Endodermal cell (in vitro differentiated cells): ENCODE measurements around the gene IRF9. TPM values are rescaled to one million over a fixed set of nuclear protein-coding genes. Genes with fewer than 3 reads are reported as not detected.

Experiments
- DNase-seq: peaks from one replicate; pipeline ENCODE4 v3.0.0-alpha.2; 2017
- H3K27ac ChIP-seq: 2 replicates; pipeline ENCODE4 v1.5.1; 2013; ENCODE audit warnings: mild to moderate bottlenecking, low read depth, low read length, moderate library complexity
- H3K27me3 ChIP-seq: 2 replicates; pipeline ENCODE4 v1.6.1; 2013; ENCODE audit warnings: mild to moderate bottlenecking, low read length, moderate library complexity; ENCODE audit not compliant: insufficient read depth, control insufficient read depth, poor library complexity, severe bottlenecking
- H3K36me3 ChIP-seq: 2 replicates; pipeline ENCODE4 v1.7.0; 2013; ENCODE audit warnings: mild to moderate bottlenecking, low read length, moderate library complexity; ENCODE audit not compliant: control insufficient read depth, insufficient read depth
- H3K4me1 ChIP-seq: one replicate; pipeline ENCODE4 v1.7.0; 2013; ENCODE audit warnings: low read length; ENCODE audit not compliant: control insufficient read depth, insufficient read depth
- H3K4me3 ChIP-seq: 2 replicates; pipeline ENCODE4 v1.5.1; 2013; ENCODE audit warnings: mild to moderate bottlenecking, low read length, moderate library complexity
- H3K9ac ChIP-seq: 2 replicates; pipeline ENCODE4 v1.6.1; 2013; ENCODE audit warnings: mild to moderate bottlenecking, low read length, moderate library complexity; ENCODE audit not compliant: poor library complexity, severe bottlenecking; ENCODE audit errors: extremely low read depth
- H3K9me3 ChIP-seq: 2 replicates; pipeline ENCODE4 v1.6.1; 2013; ENCODE audit warnings: mild to moderate bottlenecking, low read length, moderate library complexity; ENCODE audit not compliant: control insufficient read depth
- H3K27ac Mint-ChIP-seq: 2 replicates; pipeline ENCODE4 v1.8.0; 2020; ENCODE audit warnings: mixed read lengths
- H3K27me3 Mint-ChIP-seq: 2 replicates; pipeline ENCODE4 v1.8.0; 2021; ENCODE audit warnings: mild to moderate bottlenecking, mixed read lengths; ENCODE audit not compliant: insufficient read depth
- H3K36me3 Mint-ChIP-seq: 2 replicates; pipeline ENCODE4 v1.8.0; 2020; ENCODE audit warnings: low read depth, mixed read lengths
- H3K4me1 Mint-ChIP-seq: 2 replicates; pipeline ENCODE4 v1.8.0; 2020; ENCODE audit warnings: mixed read lengths
- H3K4me3 Mint-ChIP-seq: 2 replicates; pipeline ENCODE4 v1.8.0; 2020; ENCODE audit warnings: mild to moderate bottlenecking, moderate library complexity, mixed read lengths
- H3K9me3 Mint-ChIP-seq: 2 replicates; pipeline ENCODE4 v1.8.0; 2020; ENCODE audit warnings: mild to moderate bottlenecking, mixed read lengths
- CTCF ChIP-seq: fragments of 200-600 bp; sonication (generic); conservative IDR thresholded peaks from 2 replicates; pipeline ENCODE4 v1.5.0; 2021; ENCODE audit warnings: antibody characterized with exemption, mild to moderate bottlenecking
- WGBS, 2 experiments: methylation state at CpG; one replicate each; pipeline versions ENCODE4 v1.1.5 to v1.1.7; 2013; ENCODE audit warnings: missing lambda C conversion rate in 2 of 2, mixed read lengths in 1 of 2; ENCODE audit not compliant: insufficient coverage in 1 of 2, insufficient read length in 1 of 2; 5-methylcytosine and 5-hydroxymethylcytosine counted together
- total RNA-seq, 2 donors: library from RNA; stranded (reverse); fragmentation: NEBNext Ultra II Directional in 1 of 2; extraction: Animal tissue kit (Norgen Biotek cat#: 25700) in 1 of 2; gene quantifications; 2 replicates in 1 of 2; 3 replicates in 1 of 2; pipeline ENCODE4 v1.2.1, GENCODE V29; 2021

The IRF9 gene
- total RNA-seq, 2 donors from 2014 or later, result 13.6 to 26.9 TPM

- Mint-ChIP-seq H3K27ac (no peak overlapping the region), H3K27me3 (no peaks in the 10 kb centered on the region), H3K4me3 (no peak overlapping the region), H3K36me3 (peaks cover 50% of the 10 kb centered on the region), H3K4me1 (peaks cover 6% of the 10 kb centered on the region), H3K9me3 (no peaks in the 10 kb centered on the region)
- no peak overlapping the region for H3K27ac ChIP-seq
- WGBS, 2 experiments, result 94 to 95% methylated on average over 6 to 9 of the region's 10 CpGs
- no peak for DNase-seq
- H3K4me3 ChIP-seq, result no peak overlapping the region
- no peak for TF ChIP-seq CTCF
- peaks cover 62% of the 10 kb centered on the region for H3K36me3 ChIP-seq
- H3K4me1 ChIP-seq, result no peaks in the 10 kb centered on the region
- H3K9me3 ChIP-seq, result no peaks in the 10 kb centered on the region
- H3K27me3 ChIP-seq, result no peaks in the 10 kb centered on the region
- H3K9ac ChIP-seq, result no peak overlapping the region
Observed at GRCh38 chr14:24190416-24190815, 29.4 kb downstream of the IRF9 start.

- 97 to 98% methylated on average over 14 to 15 of the region's 15 CpGs for WGBS, 2 experiments
- H3K4me3 Mint-ChIP-seq, result no peak overlapping the region
- no peaks in the 10 kb centered on the region for H3K9me3 ChIP-seq
- peaks cover 39% of the 10 kb centered on the region for H3K36me3 ChIP-seq
- no peak overlapping the region for H3K9ac ChIP-seq
- TF ChIP-seq CTCF, result no peak
- no peak overlapping the region for H3K27ac Mint-ChIP-seq
- H3K4me1 Mint-ChIP-seq, result peaks cover 9% of the 10 kb centered on the region
- no peaks in the 10 kb centered on the region for H3K9me3 Mint-ChIP-seq
- no peaks in the 10 kb centered on the region for H3K27me3 Mint-ChIP-seq
- no peak for DNase-seq
- H3K4me3 ChIP-seq, result no peak overlapping the region
- no peaks in the 10 kb centered on the region for H3K4me1 ChIP-seq
- H3K27ac ChIP-seq, result no peak overlapping the region
- H3K36me3 Mint-ChIP-seq, result peaks cover 35% of the 10 kb centered on the region
- no peaks in the 10 kb centered on the region for H3K27me3 ChIP-seq
Observed at GRCh38 chr14:24192933-24193332, 31.9 kb downstream of the IRF9 start.

GRCh38 chr14:24194186-24194872 lies 33.3 kb downstream of the IRF9 start:
- Mint-ChIP-seq H3K36me3 (peaks cover 44% of the 10 kb centered on the region), H3K27me3 (no peaks in the 10 kb centered on the region), H3K4me1 (peaks cover 8% of the 10 kb centered on the region), H3K27ac (no peak overlapping the region), H3K9me3 (no peaks in the 10 kb centered on the region), H3K4me3 (peak overlapping the region; percentile 77)
- Histone ChIP-seq H3K4me1 (no peaks in the 10 kb centered on the region), H3K27me3 (no peaks in the 10 kb centered on the region), H3K36me3 (peaks cover 43% of the 10 kb centered on the region), H3K9me3 (no peaks in the 10 kb centered on the region), H3K9ac (peak overlapping the region; percentile 93), H3K4me3 (peak overlapping the region; percentile 91), H3K27ac (no peak overlapping the region)
- DNase-seq, result no peak
- WGBS, 2 experiments, result 97 to 100% methylated on average over 2 to 7 of the region's 7 CpGs
- TF ChIP-seq CTCF, result no peak
